DND-41 (cell line): ENCODE measurements around the gene VWA3B.
"Not testable (repeated sequence)": the region's sequence is repeated elsewhere in the genome, so short reads cannot be mapped to it uniquely, and the experiment has no call there.

Experiments used
- ATAC-seq: fragments of 200-7000 bp; cut with Tn5 transposase; 3 replicates; pipeline ENCODE4 v1.9.1; 2021; ENCODE audit warnings: low read depth; ENCODE audit not compliant: insufficient read depth
- DNase-seq: peaks from one replicate; pipeline ENCODE4 v3.0.0-alpha.2; 2020
- H2AFZ ChIP-seq: 2 replicates; pipeline ENCODE4 v1.6.0; 2012; ENCODE audit warnings: low read depth, low read length
- H3K27ac ChIP-seq: 2 replicates; pipeline ENCODE4 v1.5.1; 2012; ENCODE audit warnings: low read length, inconsistent platforms
- H3K27me3 ChIP-seq: fragments of 200-600 bp; sonication (generic); 2 replicates; pipeline ENCODE4 v1.6.0; 2012; ENCODE audit warnings: low read length, mild to moderate bottlenecking, inconsistent platforms; ENCODE audit not compliant: insufficient read depth, poor library complexity
- H3K36me3 ChIP-seq: 2 replicates; pipeline ENCODE4 v1.5.1; 2012; ENCODE audit warnings: low read length, inconsistent platforms; ENCODE audit not compliant: insufficient read depth
- H3K4me1 ChIP-seq: 2 replicates; pipeline ENCODE4 v1.5.1; 2012; ENCODE audit warnings: mild to moderate bottlenecking, low read length; ENCODE audit not compliant: insufficient read depth
- H3K4me2 ChIP-seq: 2 replicates; pipeline ENCODE4 v1.6.0; 2012; ENCODE audit warnings: mild to moderate bottlenecking, moderate library complexity, low read length, inconsistent platforms; ENCODE audit not compliant: insufficient read depth
- H3K4me3 ChIP-seq, 2 experiments: fragments of 200-600 bp in 1 of 2; shearing (Covaris generic) in 1 of 2; 2 replicates each; pipeline ENCODE4 v1.5.1; 2012 to 2016; ENCODE audit warnings: inconsistent platforms in 2 of 2, low read length in 2 of 2, mild to moderate bottlenecking in 2 of 2, low read depth in 1 of 2, moderate library complexity in 1 of 2
- H3K79me2 ChIP-seq: 2 replicates; pipeline ENCODE4 v1.6.0; 2012; ENCODE audit warnings: low read length, inconsistent platforms; ENCODE audit not compliant: insufficient read depth
- H3K9ac ChIP-seq: 2 replicates; pipeline ENCODE4 v1.6.0; 2012; ENCODE audit warnings: low read depth, mild to moderate bottlenecking, inconsistent platforms, low read length, moderate library complexity
- H3K9me3 ChIP-seq: 2 replicates; pipeline ENCODE4 v1.5.1; 2012; ENCODE audit warnings: low read length, moderate library complexity, mild to moderate bottlenecking, inconsistent platforms; ENCODE audit not compliant: insufficient read depth, severe bottlenecking
- H4K20me1 ChIP-seq: 2 replicates; pipeline ENCODE4 v1.6.0; 2012; ENCODE audit warnings: low read length; ENCODE audit not compliant: insufficient read depth
- EZH2 ChIP-seq: IDR thresholded peaks from 3 replicates; pipeline ENCODE4 v1.6.1; 2012; ENCODE audit warnings: borderline replicate concordance, low read depth, mild to moderate bottlenecking, moderate library complexity, low read length, inconsistent platforms; ENCODE audit not compliant: severe bottlenecking
- TF ChIP-seq, protein P1 (sequence below): IDR thresholded peaks from 2 replicates; pipeline ENCODE4 v1.5.1; 2012; ENCODE audit warnings: borderline replicate concordance, low read length, moderate library complexity, mild to moderate bottlenecking; ENCODE audit not compliant: poor library complexity, severe bottlenecking; ENCODE audit errors: extremely low read depth

Gene VWA3B

DNA sequence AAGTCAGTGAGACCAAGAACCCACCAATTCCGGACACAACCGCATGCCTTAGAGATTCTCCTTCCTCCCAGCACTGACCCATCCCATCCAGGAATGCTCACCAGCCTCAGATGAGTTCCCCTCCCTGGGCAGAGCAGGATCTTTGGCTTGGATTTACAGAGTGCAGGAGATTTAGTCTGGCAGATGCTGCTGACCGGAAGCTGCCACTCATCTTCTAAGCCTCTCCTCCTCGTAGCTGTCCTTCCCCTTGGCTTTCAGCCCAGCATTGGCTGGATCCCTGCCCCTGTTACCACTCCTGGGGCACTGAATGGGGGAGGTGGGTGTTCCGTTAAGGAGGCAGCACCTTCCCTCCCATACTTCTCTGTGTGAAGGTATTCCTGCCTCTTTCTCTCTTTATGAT is 53.2 kb downstream of the VWA3B start:
- no peak overlapping the region for H3K9ac ChIP-seq
- no peak for DNase-seq
- no peak for TF ChIP-seq EZH2
- TF ChIP-seq, protein P1, sequence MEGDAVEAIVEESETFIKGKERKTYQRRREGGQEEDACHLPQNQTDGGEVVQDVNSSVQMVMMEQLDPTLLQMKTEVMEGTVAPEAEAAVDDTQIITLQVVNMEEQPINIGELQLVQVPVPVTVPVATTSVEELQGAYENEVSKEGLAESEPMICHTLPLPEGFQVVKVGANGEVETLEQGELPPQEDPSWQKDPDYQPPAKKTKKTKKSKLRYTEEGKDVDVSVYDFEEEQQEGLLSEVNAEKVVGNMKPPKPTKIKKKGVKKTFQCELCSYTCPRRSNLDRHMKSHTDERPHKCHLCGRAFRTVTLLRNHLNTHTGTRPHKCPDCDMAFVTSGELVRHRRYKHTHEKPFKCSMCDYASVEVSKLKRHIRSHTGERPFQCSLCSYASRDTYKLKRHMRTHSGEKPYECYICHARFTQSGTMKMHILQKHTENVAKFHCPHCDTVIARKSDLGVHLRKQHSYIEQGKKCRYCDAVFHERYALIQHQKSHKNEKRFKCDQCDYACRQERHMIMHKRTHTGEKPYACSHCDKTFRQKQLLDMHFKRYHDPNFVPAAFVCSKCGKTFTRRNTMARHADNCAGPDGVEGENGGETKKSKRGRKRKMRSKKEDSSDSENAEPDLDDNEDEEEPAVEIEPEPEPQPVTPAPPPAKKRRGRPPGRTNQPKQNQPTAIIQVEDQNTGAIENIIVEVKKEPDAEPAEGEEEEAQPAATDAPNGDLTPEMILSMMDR: no peak

DNA sequence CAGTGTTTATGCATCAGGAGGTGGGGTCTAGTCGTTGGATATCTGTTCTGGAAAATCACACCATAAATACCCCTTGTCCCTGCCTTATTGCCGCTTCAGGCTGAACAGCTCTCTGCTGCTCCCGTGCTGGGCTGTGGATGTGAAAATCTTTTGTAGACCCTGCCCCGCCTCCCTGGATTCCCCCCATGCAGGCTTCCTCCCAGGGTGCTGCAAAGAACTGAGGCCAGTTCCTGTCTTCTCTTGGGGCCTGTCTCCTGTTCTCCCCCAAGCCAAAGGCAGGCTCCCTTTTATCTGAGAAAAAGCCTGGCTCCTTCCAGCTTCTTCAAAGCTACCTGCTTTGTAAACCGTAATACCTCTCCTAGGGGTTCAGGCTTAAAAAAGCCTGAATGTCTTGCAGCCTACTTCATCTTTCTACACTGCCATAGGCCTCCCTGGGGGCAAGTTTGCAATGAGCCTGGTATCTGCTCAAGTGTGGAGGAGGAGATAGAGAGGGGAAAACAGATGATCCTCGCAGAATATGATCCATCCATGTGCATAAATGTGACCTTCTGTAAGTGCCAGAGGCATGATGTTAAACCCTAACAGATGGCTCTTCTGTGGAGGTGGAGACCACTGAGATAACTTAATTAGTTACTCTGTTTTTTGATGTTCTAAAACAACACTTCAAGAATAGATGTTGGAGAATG is 55.3 kb downstream of the VWA3B start:
- Histone ChIP-seq H3K9ac (no peak overlapping the region), H3K36me3 (no peaks in the 10 kb centered on the region), H3K4me1 (no peaks in the 10 kb centered on the region), H3K27me3 (no peaks in the 10 kb centered on the region), H3K4me3 (no peak overlapping the region), H2AFZ (no peak overlapping the region), H4K20me1 (no peaks in the 10 kb centered on the region), H3K79me2 (no peaks in the 10 kb centered on the region), H3K4me2 (no peak overlapping the region), H3K27ac (no peak overlapping the region), H3K9me3 (no peaks in the 10 kb centered on the region)
- TF ChIP-seq, protein P1: no peak
- TF ChIP-seq EZH2: no peak
- DNase-seq (no peak), ATAC-seq (no peak)

More for the DNA sequence above, 53.2 kb downstream of the VWA3B start:
- no peaks in the 10 kb centered on the region for H3K27me3 ChIP-seq
- H3K4me1 ChIP-seq: no peaks in the 10 kb centered on the region
- H3K4me3 ChIP-seq: no peak overlapping the region
- no peaks in the 10 kb centered on the region for H3K79me2 ChIP-seq
- H2AFZ ChIP-seq: no peak overlapping the region
- no peak overlapping the region for H3K4me2 ChIP-seq
- no peaks in the 10 kb centered on the region for H3K9me3 ChIP-seq
- no peaks in the 10 kb centered on the region for H3K36me3 ChIP-seq
- H4K20me1 ChIP-seq: no peaks in the 10 kb centered on the region
- H3K27ac ChIP-seq: no peak overlapping the region
- ATAC-seq: no peak

DNA sequence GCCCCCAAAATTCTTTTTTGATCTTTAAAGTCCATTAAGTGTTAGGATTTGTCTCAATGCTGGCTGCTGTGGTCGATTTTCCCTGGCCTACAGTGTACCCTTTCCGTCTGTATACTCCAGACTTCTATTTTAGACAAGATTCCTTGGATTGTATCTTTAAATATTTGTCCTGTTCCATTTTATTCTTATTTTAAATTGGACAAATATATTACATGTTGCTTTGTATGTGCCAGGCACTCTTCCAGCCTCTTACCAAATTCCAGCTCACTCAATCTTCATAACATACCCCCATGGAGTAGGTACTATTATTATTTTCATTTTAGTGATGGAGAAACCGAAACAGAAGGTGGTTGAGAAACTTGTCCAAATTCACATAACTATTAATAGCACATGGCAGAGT is 58.1 kb downstream of the VWA3B start:
- H3K27ac ChIP-seq: no peak overlapping the region
- DNase-seq (no peak), ATAC-seq (no peak)
- no peak overlapping the region for H3K4me2 ChIP-seq
- no peaks in the 10 kb centered on the region for H3K79me2 ChIP-seq
- no peak overlapping the region for H3K4me3 ChIP-seq
- H4K20me1 ChIP-seq: no peaks in the 10 kb centered on the region
- no peak for TF ChIP-seq EZH2
- TF ChIP-seq, protein P1: no peak
- H3K9ac ChIP-seq: no peak overlapping the region
- no peaks in the 10 kb centered on the region for H3K27me3 ChIP-seq
- H3K36me3 ChIP-seq: no peaks in the 10 kb centered on the region
- peaks cover 9% of the 10 kb centered on the region; the same call in 1 of the 2 replicates for H3K4me1 ChIP-seq
- H2AFZ ChIP-seq: no peak overlapping the region
- no peaks in the 10 kb centered on the region for H3K9me3 ChIP-seq

DNA sequence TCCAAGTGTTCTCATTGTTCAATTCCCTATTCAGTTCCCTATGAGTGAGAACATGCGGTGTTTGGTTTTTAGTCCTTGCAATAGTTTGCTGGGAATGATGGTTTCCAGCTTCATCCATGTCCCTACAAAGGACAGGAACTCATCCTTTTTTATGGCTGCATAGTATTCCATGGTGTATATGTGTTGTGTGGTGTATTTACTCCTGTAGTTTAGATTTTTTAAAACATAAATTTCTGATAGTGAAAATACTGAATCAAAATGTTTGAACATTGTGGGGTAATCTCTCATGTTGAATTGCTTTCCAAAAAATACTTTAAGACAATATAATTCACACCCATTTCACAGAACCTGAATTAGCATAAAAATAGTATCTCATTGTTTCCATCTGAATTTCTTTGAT is 60.9 kb downstream of the VWA3B start:
- not testable (repeated sequence) for H2AFZ ChIP-seq, H3K4me3 ChIP-seq, DNase-seq, H3K9ac ChIP-seq, H4K20me1 ChIP-seq, H3K27ac ChIP-seq, ATAC-seq, H3K4me2 ChIP-seq, H3K9me3 ChIP-seq, H3K79me2 ChIP-seq, H3K27me3 ChIP-seq, H3K4me1 ChIP-seq, H3K36me3 ChIP-seq
